GM21526 (cell line): Measurements from ENCODE around the gene SYT2.

Experiments used
- ATAC-seq: cut with Tn5 transposase; IDR thresholded peaks from one replicate; pipeline ENCODE4 v1.9.1; 2021; ENCODE audit warnings: moderate library complexity; ENCODE audit not compliant: unreplicated experiment, low FRiP score

The SYT2 gene

GRCh38 chr1:202680586-202681352, 29.5 kb downstream of the SYT2 start:
- no peak for ATAC-seq

- ATAC-seq, result no peak
Measured at GRCh38 chr1:202679406-202680177, 30.7 kb downstream of the SYT2 start.

- ATAC-seq, result no peak
Measured at GRCh38 chr1:202677433-202677832, 32.8 kb downstream of the SYT2 start.

- ATAC-seq, result no peak
Measured at GRCh38 chr1:202673531-202673930, 36.7 kb downstream of the SYT2 start.

- no peak for ATAC-seq
Measured at GRCh38 chr1:202671399-202671798, 38.9 kb downstream of the SYT2 start.

- ATAC-seq, result no peak
Measured at GRCh38 chr1:202665417-202665816, 44.8 kb downstream of the SYT2 start.

- ATAC-seq, result no peak
Measured at GRCh38 chr1:202664083-202664482, 46.2 kb downstream of the SYT2 start.

GRCh38 chr1:202663131-202663530, 47.1 kb downstream of the SYT2 start:
- no peak for ATAC-seq

GRCh38 chr1:202662081-202662480, 48.2 kb downstream of the SYT2 start:
- no peak for ATAC-seq

GRCh38 chr1:202661136-202661845, 49.0 kb downstream of the SYT2 start:
- ATAC-seq, result no peak

- ATAC-seq, result no peak
Measured at GRCh38 chr1:202659974-202660373, 50.3 kb downstream of the SYT2 start.

- ATAC-seq, result no peak
Measured at GRCh38 chr1:202659541-202659940, 50.7 kb downstream of the SYT2 start.

- no peak for ATAC-seq
Measured at GRCh38 chr1:202658769-202659168, 51.5 kb downstream of the SYT2 start.

GRCh38 chr1:202658251-202658759, 51.9 kb downstream of the SYT2 start:
- ATAC-seq, result no peak

- no peak for ATAC-seq
Measured at GRCh38 chr1:202656951-202657646, 53.2 kb downstream of the SYT2 start.

- ATAC-seq, result no peak
Measured at GRCh38 chr1:202656057-202656456, 54.2 kb downstream of the SYT2 start.

GRCh38 chr1:202654079-202654478, 56.2 kb downstream of the SYT2 start:
- ATAC-seq, result no peak

GRCh38 chr1:202649553-202650392, 60.5 kb downstream of the SYT2 start:
- ATAC-seq, result no peak

GRCh38 chr1:202648605-202649226, 61.5 kb downstream of the SYT2 start:
- no peak for ATAC-seq
